Osteoblast (primary cell): Measurements from ENCODE around the gene CPED1. TPM values are rescaled to one million over a fixed set of nuclear protein-coding genes. Genes with fewer than 3 reads are reported as not detected.
A peak's percentile ranks its signal among the peaks of the same experiment; 100 is the strongest.

Experiments used
- DNase-seq: peaks from one replicate; pipeline ENCODE4 v3.0.0; 2011; ENCODE audit warnings: low spot score, mixed read lengths; ENCODE audit not compliant: insufficient read length; ENCODE audit errors: missing footprints
- H2AFZ ChIP-seq: 2 replicates; pipeline ENCODE4 v1.6.0; 2011; ENCODE audit warnings: mild to moderate bottlenecking, low read length
- H3K27ac ChIP-seq: 2 replicates; pipeline ENCODE4 v1.5.1; 2011; ENCODE audit warnings: mild to moderate bottlenecking, low read depth, low read length, moderate library complexity
- H3K27me3 ChIP-seq: 2 replicates; pipeline ENCODE4 v1.6.0; 2012; ENCODE audit warnings: mild to moderate bottlenecking, control low read depth, inconsistent platforms, low read length, moderate library complexity; ENCODE audit not compliant: insufficient read depth
- H3K36me3 ChIP-seq: 2 replicates; pipeline ENCODE4 v1.5.1; 2011; ENCODE audit warnings: mild to moderate bottlenecking, low read length, control low read depth, moderate library complexity; ENCODE audit not compliant: insufficient read depth
- H3K4me1 ChIP-seq: 2 replicates; pipeline ENCODE4 v1.5.1; 2011; ENCODE audit warnings: mild to moderate bottlenecking, low read length, control low read depth, moderate library complexity; ENCODE audit not compliant: insufficient read depth
- H3K4me2 ChIP-seq: 2 replicates; pipeline ENCODE4 v1.6.0; 2011; ENCODE audit warnings: mild to moderate bottlenecking, low read length; ENCODE audit not compliant: insufficient read depth
- H3K4me3 ChIP-seq: fragments of 200-600 bp; sonication (generic); 3 replicates; pipeline ENCODE4 v1.5.1; 2012; ENCODE audit warnings: mild to moderate bottlenecking, low read length, inconsistent platforms; ENCODE audit not compliant: insufficient read depth
- H3K79me2 ChIP-seq: 2 replicates; pipeline ENCODE4 v1.6.0; 2012; ENCODE audit warnings: mild to moderate bottlenecking, low read length, control low read depth, inconsistent platforms; ENCODE audit not compliant: insufficient read depth
- H3K9me3 ChIP-seq: 2 replicates; pipeline ENCODE4 v1.5.1; 2011; ENCODE audit warnings: low read depth, low read length, control low read depth
- H4K20me1 ChIP-seq: 2 replicates; pipeline ENCODE4 v1.6.0; 2012; ENCODE audit warnings: mild to moderate bottlenecking, low read length, control low read depth; ENCODE audit not compliant: insufficient read depth
- CTCF ChIP-seq: IDR thresholded peaks from 2 replicates; pipeline ENCODE4 v1.5.1; 2011; ENCODE audit warnings: mild to moderate bottlenecking, low read depth, low read length, moderate library complexity; ENCODE audit errors: extremely low read depth
- total RNA-seq: library from RNA; depleted of rRNA; stranded (reverse); fragments of >200 nt; gene quantifications from 2 replicates; pipeline ENCODE4 v1.2.3, GENCODE V29; 2012

Gene CPED1
- total RNA-seq = 30.8 and 37.4 TPM in 2 replicates

GRCh38 chr7:120988591-120989256 lies at the start of gene CPED1:
TSS of gene CPED1 (plus strand) at chr7:120988711. CDS start at chr7:120989622, 911 bp downstream.
- peak; percentile 81 for DNase-seq

GRCh38 chr7:120939345-120939744 lies 49.2 kb upstream of the CPED1 start:
- H3K36me3 ChIP-seq = no peaks in the 10 kb centered on the region
- no peaks in the 10 kb centered on the region for H3K9me3 ChIP-seq
- no peaks in the 10 kb centered on the region for H3K27me3 ChIP-seq
- no peaks in the 10 kb centered on the region for H4K20me1 ChIP-seq
- DNase-seq = no peak
- no peak overlapping the region for H2AFZ ChIP-seq
- no peak overlapping the region for H3K4me3 ChIP-seq
- no peak overlapping the region for H3K4me2 ChIP-seq
- H3K79me2 ChIP-seq = no peaks in the 10 kb centered on the region
- H3K27ac ChIP-seq = no peak overlapping the region
- no peaks in the 10 kb centered on the region for H3K4me1 ChIP-seq
- TF ChIP-seq CTCF = no peak

More at GRCh38 chr7:120988591-120989256, at the start of gene CPED1:
- H4K20me1 ChIP-seq = no peaks in the 10 kb centered on the region
- peak within 1 kb of the TSS; percentile 75 for H2AFZ ChIP-seq
- H3K4me1 ChIP-seq = peaks cover 30% of the 10 kb centered on the region
- peak within 1 kb of the TSS; percentile 99 for H3K4me2 ChIP-seq
- no peaks in the 10 kb centered on the region for H3K36me3 ChIP-seq
- no peaks in the 10 kb centered on the region for H3K27me3 ChIP-seq
- H3K79me2 ChIP-seq = peaks cover 32% of the 10 kb centered on the region
- peak within 1 kb of the TSS; percentile 83 for H3K27ac ChIP-seq
- H3K9me3 ChIP-seq = no peaks in the 10 kb centered on the region
- TF ChIP-seq CTCF = no peak
- peak within 1 kb of the TSS; percentile 74 for H3K4me3 ChIP-seq

- H4K20me1 ChIP-seq = no peaks in the 10 kb centered on the region
- H3K36me3 ChIP-seq = no peaks in the 10 kb centered on the region
- no peak overlapping the region for H3K4me3 ChIP-seq
- H2AFZ ChIP-seq = no peak overlapping the region
- TF ChIP-seq CTCF = peak; percentile 27
- no peak for DNase-seq
- no peak overlapping the region for H3K27ac ChIP-seq
- H3K27me3 ChIP-seq = peaks cover under 1% of the 10 kb centered on the region
- no peak overlapping the region for H3K4me2 ChIP-seq
- no peaks in the 10 kb centered on the region for H3K4me1 ChIP-seq
- H3K9me3 ChIP-seq = no peaks in the 10 kb centered on the region
- no peaks in the 10 kb centered on the region for H3K79me2 ChIP-seq
These were observed 47.4 kb upstream of the CPED1 start for GRCh38 chr7:120941064-120941463.

- TF ChIP-seq CTCF = no peak
- H3K79me2 ChIP-seq = no peaks in the 10 kb centered on the region
- H3K27me3 ChIP-seq = peaks cover 3% of the 10 kb centered on the region
- H3K36me3 ChIP-seq = no peaks in the 10 kb centered on the region
- H3K4me3 ChIP-seq = no peak overlapping the region
- DNase-seq = no peak
- H3K4me2 ChIP-seq = no peak overlapping the region
- no peak overlapping the region for H2AFZ ChIP-seq
- H3K9me3 ChIP-seq = no peaks in the 10 kb centered on the region
- H4K20me1 ChIP-seq = no peaks in the 10 kb centered on the region
- no peak overlapping the region for H3K27ac ChIP-seq
- H3K4me1 ChIP-seq = no peaks in the 10 kb centered on the region
These were observed 46.7 kb upstream of the CPED1 start for GRCh38 chr7:120941856-120942255.
